Testis (tissue), 2 donors: ENCODE measurements around the gene ALDOA.

ENCODE experiments used
- POLR2A ChIP-seq: fragments of 450-650 bp; IDR thresholded peaks from one replicate; pipeline ENCODE4 v1.6.1; 2017; ENCODE audit warnings: antibody characterized with exemption, mild to moderate bottlenecking, moderate library complexity
- TF ChIP-seq, protein P1 (sequence below), 3 experiments: fragments of 450-650 bp in 2 of 3; fragments of 200-600 bp in 1 of 3; sonication (generic) in 1 of 3; IDR thresholded peaks; one replicate each; pipeline ENCODE4 v1.5.1; 2016 to 2019; ENCODE audit warnings: antibody characterized with exemption in 3 of 3, mild to moderate bottlenecking in 2 of 3, moderate library complexity in 1 of 3

GRCh38 chr16:30116291-30117207, 51.0 kb downstream of the ALDOA start:
- TF ChIP-seq, protein P1, sequence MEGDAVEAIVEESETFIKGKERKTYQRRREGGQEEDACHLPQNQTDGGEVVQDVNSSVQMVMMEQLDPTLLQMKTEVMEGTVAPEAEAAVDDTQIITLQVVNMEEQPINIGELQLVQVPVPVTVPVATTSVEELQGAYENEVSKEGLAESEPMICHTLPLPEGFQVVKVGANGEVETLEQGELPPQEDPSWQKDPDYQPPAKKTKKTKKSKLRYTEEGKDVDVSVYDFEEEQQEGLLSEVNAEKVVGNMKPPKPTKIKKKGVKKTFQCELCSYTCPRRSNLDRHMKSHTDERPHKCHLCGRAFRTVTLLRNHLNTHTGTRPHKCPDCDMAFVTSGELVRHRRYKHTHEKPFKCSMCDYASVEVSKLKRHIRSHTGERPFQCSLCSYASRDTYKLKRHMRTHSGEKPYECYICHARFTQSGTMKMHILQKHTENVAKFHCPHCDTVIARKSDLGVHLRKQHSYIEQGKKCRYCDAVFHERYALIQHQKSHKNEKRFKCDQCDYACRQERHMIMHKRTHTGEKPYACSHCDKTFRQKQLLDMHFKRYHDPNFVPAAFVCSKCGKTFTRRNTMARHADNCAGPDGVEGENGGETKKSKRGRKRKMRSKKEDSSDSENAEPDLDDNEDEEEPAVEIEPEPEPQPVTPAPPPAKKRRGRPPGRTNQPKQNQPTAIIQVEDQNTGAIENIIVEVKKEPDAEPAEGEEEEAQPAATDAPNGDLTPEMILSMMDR (IDR thresholded peaks at IDR 0.05): no peak
- no peak for TF ChIP-seq POLR2A
